Fibroblast of lung (primary cell): ENCODE data around the gene CEP41.

Experiments used
- CTCF ChIP-seq, 2 donors: IDR thresholded peaks in 1 of 2; conservative IDR thresholded peaks in 1 of 2; 1 replicate in 1 of 2; 2 replicates in 1 of 2; pipeline ENCODE4 v1.5.1; 2011 to 2012; ENCODE audit warnings: low read length in 2 of 2, control low read depth in 1 of 2, inconsistent platforms in 1 of 2, low read depth in 1 of 2, mild to moderate bottlenecking in 1 of 2
- EZH2 ChIP-seq: IDR thresholded peaks from 2 replicates; pipeline ENCODE4 v1.5.1; 2012; ENCODE audit warnings: low read length, control low read depth, mild to moderate bottlenecking; ENCODE audit errors: missing control alignments

- TF ChIP-seq CTCF (conservative IDR thresholded peaks at IDR 0.05 in 1 of 2, IDR thresholded peaks at IDR 0.05 in 1 of 2; ENCODE audit: low read depth in 1 of 2, low read length in 2 of 2) = no peak
- no peak for TF ChIP-seq EZH2
Measured at GRCh38 chr7:130425796-130426195, 15.0 kb downstream of the CEP41 start.
